ENCODE measurements around the gene SHD.
A peak's percentile ranks its signal among the peaks of the same experiment; 100 is the strongest.

GRCh38 chr19:4246767-4247593 lies 32.1 kb upstream of the SHD start, which contains the start of gene YJU2:
- TF ChIP-seq CTCF (IDR thresholded peaks at IDR 0.05; ENCODE audit: insufficient read depth, low read depth, low read length) (peak; percentile 62), EZH2 (IDR thresholded peaks at IDR 0.05; ENCODE audit: insufficient read depth, low read length) (no peak)
